Measurements from ENCODE around the gene NGFR. TPM values are rescaled to one million over a fixed set of nuclear protein-coding genes. Genes with fewer than 3 reads are reported as not detected.

NGFR gene
- 1 to 10 TPM; 4.3 to 4.7 (median 4.4) TPM for polyA plus RNA-seq (ENCODE audit: insufficient read length in 3 of 3)

GRCh38 chr17:49494986-49495841, at the start of gene NGFR:
Gene NGFR, plus strand, starts transcription at chr17:49495293. Its CDS starts 125 bp downstream, at chr17:49495418.
- no peak for DNase-seq (ENCODE audit: low read depth in 3 of 3, low spot score in 2 of 3)

GRCh38 chr17:49445591-49445990, 49.5 kb upstream of the NGFR start:
- DNase-seq (ENCODE audit: low read depth in 3 of 3, low spot score in 2 of 3) = no peak

- DNase-seq (ENCODE audit: low read depth in 3 of 3, low spot score in 2 of 3) = no peak
These were observed 47.3 kb upstream of the NGFR start for GRCh38 chr17:49447628-49448302.

GRCh38 chr17:49450181-49450580, 44.9 kb upstream of the NGFR start:
- no peak for DNase-seq (ENCODE audit: low read depth in 3 of 3, low spot score in 2 of 3)

DNA sequence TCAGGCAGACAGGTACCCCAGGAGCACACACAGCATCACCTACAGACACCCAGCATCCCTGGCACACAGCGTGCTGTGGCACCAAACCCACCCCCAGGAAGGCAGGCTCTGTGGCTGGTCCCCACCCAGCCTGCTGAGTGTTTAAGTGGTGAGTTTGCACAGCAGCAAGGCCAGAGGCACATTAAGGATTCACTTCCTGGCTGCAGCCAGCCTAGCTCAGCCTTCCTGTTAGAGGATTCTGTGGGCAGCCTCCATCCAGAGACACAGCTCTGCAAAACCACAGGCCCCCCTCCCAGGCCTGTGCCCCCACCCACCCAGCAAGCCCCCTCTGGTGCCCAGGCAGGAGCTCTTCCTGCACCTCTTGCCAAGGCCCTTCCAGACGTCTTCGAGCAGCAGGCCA, 44.4 kb upstream of the NGFR start:
- DNase-seq (ENCODE audit: low read depth in 3 of 3, low spot score in 2 of 3) = no peak

DNA sequence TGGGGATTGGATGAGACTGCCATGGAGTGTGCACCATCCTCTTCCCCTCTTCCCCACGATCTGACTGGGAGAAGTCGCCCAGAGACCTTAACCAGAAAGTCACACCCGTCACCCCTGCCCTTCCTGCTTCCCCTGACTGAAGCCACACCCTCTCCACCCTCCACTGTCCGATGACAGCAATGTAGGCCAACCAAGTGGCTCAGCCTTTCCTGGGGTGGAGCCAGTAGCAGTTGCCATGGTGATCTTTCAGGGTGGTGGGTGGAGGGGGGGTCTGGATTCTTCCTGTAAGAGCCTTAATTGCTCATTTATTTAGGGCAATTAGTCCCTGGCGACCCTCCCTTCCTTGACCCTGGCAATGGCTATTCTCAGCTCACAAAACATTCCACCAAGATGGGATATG, 42.9 kb upstream of the NGFR start:
- DNase-seq (ENCODE audit: low read depth in 3 of 3, low spot score in 2 of 3) = no peak

DNA sequence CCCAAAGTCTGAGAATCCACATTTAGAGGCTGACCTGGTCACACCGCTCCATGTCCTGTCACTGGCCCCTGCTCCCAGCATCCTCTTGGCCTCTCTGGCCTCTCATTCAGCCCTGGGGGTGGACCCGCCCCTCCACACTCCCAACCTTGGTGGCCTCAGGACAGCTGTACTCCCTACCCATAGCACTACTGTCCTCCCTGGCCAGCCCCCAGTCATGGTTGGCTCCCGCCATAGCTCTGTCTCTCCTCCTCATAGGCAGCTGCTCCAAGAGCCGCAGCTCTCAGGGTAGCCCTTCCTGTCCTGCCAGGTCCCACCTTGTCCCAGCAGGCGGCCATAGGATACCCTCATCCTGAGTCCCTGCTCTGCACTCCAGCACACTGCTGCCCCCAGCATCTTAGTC, 42.4 kb upstream of the NGFR start:
- no peak for DNase-seq (ENCODE audit: low read depth in 3 of 3, low spot score in 2 of 3)

DNA sequence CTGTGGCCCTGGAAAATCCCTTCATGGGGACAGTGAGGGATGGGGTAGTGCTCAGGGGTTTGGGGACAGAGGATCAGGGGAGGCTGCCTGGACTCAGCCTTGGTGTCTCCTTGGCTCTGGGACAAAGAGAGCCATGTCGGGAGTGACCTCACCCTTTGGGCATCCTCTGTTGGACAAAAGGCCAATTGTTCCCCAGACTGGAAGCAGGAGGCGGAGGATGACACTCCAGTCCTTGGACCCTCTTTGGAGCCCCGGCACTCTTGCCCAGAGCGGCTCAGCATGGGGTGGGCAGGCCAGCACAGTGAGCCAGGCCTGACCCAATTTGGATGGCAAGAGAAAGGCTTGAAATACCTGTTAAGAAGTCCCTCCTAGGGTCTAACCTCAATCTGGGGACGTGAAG, 41.0 kb upstream of the NGFR start:
- DNase-seq (ENCODE audit: low read depth in 3 of 3, low spot score in 2 of 3) = no peak

DNA sequence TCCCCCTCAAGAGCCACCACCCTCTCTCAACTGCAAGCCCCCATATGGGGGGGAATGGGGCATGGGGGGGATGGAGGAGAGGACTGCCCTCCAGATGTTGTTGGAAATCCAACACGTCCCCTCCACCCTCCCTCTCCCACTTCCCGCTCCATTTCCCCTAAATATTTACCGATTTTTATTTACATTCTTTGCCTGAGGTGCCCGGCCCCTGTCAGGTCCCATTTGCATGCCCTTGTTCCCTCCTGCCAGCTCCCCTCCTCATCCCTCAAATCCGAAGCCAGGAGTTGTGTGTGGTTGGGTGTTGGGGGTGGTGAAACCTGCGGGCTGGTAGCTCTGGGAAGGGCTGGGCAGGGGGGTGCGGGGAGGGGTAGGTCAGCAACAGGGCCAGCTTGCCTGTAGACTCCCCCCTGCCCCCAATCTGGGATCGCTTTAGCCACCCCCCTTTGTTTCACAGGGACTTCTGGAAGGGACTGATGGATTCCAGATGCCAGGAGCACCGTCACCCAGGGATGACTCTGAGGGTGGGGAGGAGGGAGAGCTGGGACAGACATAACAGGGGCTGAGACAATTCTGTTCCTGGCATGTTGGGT, 39.7 kb upstream of the NGFR start:
- DNase-seq (ENCODE audit: low read depth in 3 of 3, low spot score in 2 of 3) = no peak

DNA sequence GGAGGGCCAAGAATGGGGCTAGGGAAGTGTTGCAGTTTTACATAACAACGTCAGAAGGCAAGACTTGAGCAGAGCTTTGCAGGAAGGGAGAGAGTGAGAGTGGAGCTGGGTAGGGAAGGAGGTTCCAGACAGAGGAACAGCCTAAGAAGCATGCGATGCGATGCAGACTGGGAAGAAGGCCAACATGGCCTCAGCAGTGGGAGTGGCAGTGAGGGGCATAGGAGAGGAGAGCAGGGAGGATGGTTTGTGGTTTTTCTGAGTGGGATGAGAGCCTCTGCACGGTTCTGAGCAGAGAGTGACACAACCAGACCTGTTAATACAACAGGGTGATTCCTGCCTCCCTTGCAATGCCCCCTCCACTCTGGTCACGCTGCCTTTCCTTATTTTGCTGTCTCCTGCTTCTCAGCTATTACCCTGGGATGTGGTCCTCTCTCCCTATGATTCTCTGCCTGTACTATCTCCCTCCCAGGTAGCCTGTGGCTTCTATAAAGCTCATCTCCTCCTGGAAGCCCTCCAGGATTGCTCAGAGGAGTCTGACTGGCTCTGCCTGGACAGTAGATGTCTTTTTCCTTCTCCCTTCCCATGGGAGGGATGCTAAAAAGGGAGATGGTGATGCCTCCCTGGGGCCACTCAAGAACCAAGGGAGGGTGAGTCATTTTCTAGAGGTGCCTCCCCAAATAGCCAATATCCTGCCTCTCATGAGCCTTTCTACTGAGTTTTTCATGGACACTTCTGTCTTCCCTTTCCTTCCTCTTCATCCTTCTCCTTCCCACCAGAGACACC, 38.7 kb upstream of the NGFR start:
- DNase-seq (ENCODE audit: low read depth in 3 of 3, low spot score in 2 of 3) = no peak

DNA sequence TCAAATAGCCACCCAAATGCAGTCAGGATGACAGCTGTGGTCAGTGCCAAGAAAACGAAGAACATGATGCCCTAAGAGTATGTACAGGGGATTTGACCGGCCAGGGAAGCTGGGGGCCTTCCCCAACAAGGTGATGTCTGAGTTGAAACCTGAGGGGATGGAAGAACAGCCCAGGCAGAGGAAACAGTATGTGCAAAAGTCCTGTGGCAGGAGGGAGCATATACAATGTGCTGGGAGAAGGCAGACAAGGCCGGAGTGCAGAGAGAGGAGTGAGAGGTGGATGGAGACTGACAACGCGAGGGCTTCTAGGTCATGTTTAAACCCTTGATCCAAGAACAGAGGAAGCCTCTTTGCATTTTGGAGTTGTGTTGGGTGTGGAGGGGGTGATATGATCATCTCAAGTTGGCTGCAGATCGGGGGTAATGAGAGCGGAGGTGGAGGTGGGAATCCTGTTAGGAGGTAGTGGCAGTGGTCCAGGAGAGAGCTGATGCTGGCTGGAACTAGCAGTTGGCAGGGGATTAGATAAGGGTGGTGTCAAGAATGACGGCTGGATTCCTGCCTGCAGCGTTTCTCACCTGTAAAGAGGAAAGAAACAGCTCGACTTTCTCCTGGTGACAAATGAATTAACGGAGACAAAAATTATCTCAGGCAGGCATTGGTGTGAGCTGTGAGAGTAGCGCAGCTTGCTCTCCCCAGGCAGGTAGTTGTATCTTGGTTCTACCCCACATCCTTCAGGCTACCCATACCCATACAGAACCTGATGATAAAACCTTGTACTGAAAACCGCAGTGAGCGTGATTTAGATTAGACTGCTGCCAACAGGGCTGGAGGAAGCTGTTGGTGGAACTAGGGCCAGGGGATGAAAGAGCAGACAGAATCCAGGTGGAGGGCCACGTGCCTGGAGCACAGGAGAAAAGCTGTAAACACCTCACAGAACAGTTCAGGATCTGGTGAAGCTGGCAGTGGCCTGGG, 37.2 kb upstream of the NGFR start:
- DNase-seq (ENCODE audit: low read depth in 3 of 3, low spot score in 2 of 3) = no peak

- DNase-seq (ENCODE audit: low read depth in 3 of 3, low spot score in 2 of 3) = no peak
These were observed 35.6 kb upstream of the NGFR start for GRCh38 chr17:49459401-49459984.

DNA sequence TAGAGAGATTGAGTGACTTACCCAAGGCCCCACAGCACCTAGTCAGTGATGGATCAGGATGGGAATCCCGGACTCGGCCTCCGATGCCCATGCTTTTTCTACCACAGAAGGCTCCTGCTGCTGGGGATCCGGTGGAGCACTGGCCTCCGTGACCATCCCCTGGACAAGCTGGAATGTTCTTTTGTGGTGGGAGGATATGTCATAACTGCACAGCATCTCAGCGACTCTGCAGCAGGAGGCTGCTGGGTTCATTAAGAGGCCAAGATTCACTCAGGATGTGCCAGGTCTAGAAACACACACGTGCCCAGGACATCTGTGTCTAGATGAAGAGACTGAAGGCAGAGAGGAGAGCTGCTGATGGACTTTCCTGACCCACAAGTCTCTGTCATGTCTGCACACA, 34.7 kb upstream of the NGFR start:
- DNase-seq (ENCODE audit: low read depth in 3 of 3, low spot score in 2 of 3) = no peak

DNA sequence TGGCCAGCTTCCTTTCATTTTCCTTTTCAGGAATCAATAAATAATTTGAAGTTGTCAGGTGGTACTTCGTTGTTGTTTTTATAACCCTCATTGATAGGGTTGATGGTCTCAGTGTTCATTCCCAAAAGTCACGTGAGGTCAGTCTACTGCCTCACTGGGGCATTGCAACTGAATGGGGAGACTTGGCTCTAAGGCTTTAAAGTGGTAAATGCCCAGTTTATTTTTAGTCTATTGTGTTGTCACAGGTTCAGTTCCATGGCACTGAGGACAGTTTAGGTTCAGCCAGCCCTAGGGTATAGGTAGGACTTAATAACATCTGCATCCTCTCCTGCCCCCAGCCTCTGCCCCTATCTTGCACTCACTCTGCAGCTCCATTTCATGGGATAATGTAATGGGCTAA, 33.5 kb upstream of the NGFR start:
- no peak for DNase-seq (ENCODE audit: low read depth in 3 of 3, low spot score in 2 of 3)

GRCh38 chr17:49464049-49464448, 31.0 kb upstream of the NGFR start:
- DNase-seq (ENCODE audit: low read depth in 3 of 3, low spot score in 2 of 3) = no peak

DNA sequence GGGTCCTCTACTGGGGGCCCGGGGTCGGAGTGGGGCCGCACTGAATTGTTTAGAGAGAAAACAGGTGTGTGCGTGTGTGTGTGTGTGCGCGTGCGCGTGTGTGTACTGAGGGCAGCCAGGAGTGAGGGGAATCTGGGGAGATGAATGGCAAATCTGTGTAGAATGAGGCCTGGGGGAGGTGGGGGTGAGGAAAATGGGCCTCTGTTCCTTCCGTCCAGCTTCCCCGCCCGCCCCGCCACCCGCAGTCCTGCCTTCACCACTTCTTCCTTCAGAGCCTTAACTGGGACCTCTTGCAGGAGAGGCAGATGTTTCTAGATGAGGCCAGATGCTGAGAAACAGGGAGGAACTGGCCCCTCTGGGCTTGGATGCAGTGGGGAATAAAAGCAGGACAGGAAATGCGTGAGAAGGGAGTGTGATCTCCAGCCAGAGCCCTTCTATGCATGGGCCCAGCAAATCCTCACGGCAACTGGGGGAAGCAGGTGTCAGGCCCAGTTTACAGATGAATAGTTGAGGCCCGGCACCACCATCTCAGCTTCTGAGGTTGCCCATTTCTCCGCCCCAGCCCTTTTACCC, 29.7 kb upstream of the NGFR start:
- no peak for DNase-seq (ENCODE audit: low read depth in 3 of 3, low spot score in 2 of 3)

DNA sequence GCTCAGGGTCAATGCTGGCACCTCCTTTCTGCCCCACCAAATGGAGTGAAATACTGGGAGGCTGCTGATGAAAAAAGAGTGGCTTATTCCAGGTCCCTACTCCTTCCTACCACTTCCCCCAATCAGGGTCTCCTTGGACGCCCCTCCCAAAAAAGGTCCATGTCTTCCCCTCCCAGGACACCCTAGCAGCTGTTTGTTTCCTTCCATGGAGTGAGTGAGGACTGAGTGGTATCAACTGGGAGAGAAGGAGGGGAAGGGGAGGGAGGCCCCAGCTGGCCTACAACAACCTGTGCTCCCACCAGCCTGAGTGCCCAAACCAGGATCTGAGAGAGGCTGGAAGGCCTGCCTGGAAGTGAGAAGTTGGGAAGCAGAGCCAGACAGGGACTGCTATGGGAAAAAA, 28.7 kb upstream of the NGFR start:
- DNase-seq (ENCODE audit: low read depth in 3 of 3, low spot score in 2 of 3) = no peak

DNA sequence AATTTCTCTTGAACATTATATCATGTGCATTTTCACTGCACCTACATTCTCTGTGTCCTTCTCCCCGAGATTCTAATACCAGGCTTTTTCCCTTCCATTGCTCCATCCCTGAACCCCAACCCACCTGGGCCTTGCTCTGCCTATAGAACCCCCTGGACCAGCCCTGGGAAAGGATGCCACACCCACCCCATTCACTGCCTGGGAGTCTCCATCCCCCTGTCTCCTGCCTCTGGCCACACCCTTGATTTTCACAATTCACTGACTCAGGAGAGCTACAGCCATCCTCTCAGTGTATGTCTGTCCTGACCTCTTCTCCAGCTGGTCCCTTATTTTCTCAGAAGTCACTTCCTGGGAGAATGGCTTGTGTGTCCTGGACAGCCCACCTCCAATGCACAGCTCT, 27.9 kb upstream of the NGFR start:
- no peak for DNase-seq (ENCODE audit: low read depth in 3 of 3, low spot score in 2 of 3)

DNA sequence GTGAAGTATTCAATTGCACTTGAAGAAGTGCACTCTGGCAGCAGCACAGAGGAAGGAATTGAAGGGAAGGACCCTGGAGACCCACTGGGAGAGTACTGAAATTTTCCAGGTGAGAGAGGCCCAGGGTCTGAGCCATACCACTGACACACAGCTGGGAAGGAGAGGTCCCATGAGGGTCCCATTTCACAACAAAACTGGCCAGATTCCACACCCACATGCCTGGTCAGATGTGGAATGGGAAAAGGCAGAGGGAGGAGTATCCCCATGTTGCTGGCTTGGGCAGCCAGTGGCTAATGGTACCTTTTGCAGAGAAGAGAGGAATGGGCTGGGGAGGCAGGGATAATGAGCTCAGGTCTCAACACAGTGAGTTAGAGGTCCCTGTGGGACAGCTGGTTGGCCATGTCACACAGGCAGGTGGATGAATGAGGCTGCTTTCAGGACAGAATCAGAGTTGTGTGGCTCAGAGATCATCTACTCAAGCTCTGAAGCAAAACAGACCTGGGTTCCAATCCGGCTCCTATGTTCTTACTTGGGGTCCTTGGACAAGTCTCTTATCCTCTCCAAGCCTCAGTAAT, 26.2 kb upstream of the NGFR start:
- DNase-seq (ENCODE audit: low read depth in 3 of 3, low spot score in 2 of 3) = no peak

Measured in right renal cortex interstitium (tissue), 3 donors.